ENCODE measurements around the gene HMSD. TPM values are rescaled to one million over a fixed set of nuclear protein-coding genes. Genes with fewer than 3 reads are reported as not detected.
"Not testable (repeated sequence)": the region's sequence is repeated elsewhere in the genome, so short reads cannot be mapped to it uniquely, and the experiment has no call there.

Gene HMSD
- total RNA-seq, 4 donors from 2014 or later: not detected

GRCh38 chr18:63908858-63909257, 40.2 kb upstream of the HMSD start:
- H3K4me3 ChIP-seq: no peak overlapping the region
- TF ChIP-seq CTCF (IDR thresholded peaks at IDR 0.05) (no peak), POLR2A (IDR thresholded peaks at IDR 0.05) (no peak)
- no peak overlapping the region for H3K27ac ChIP-seq
- H3K36me3 ChIP-seq: no peaks in the 10 kb centered on the region
- H3K9me3 ChIP-seq: no peaks in the 10 kb centered on the region
- no peaks in the 10 kb centered on the region for H3K4me1 ChIP-seq
- H3K27me3 ChIP-seq: no peaks in the 10 kb centered on the region
- no peak for DNase-seq

- Histone ChIP-seq H3K4me1 (no peaks in the 10 kb centered on the region), H3K36me3 (no peaks in the 10 kb centered on the region), H3K9me3 (no peaks in the 10 kb centered on the region), H3K27ac (no peak overlapping the region), H3K4me3 (no peak overlapping the region), H3K27me3 (no peaks in the 10 kb centered on the region)
- TF ChIP-seq POLR2A (IDR thresholded peaks at IDR 0.05) (no peak), CTCF (IDR thresholded peaks at IDR 0.05) (no peak)
- DNase-seq: no peak
These were observed 39.2 kb upstream of the HMSD start for GRCh38 chr18:63909870-63910269.

GRCh38 chr18:63917817-63918216, 31.3 kb upstream of the HMSD start:
- no peak overlapping the region for H3K4me3 ChIP-seq
- H3K36me3 ChIP-seq: no peaks in the 10 kb centered on the region
- H3K27ac ChIP-seq: no peak overlapping the region
- H3K4me1 ChIP-seq: no peaks in the 10 kb centered on the region
- TF ChIP-seq POLR2A (IDR thresholded peaks at IDR 0.05): no peak
- DNase-seq: no peak
- H3K9me3 ChIP-seq: no peaks in the 10 kb centered on the region
- no peaks in the 10 kb centered on the region for H3K27me3 ChIP-seq

- Histone ChIP-seq H3K27me3 (no peaks in the 10 kb centered on the region), H3K27ac (no peak overlapping the region), H3K4me3 (no peak overlapping the region), H3K9me3 (no peaks in the 10 kb centered on the region), H3K36me3 (no peaks in the 10 kb centered on the region), H3K4me1 (no peaks in the 10 kb centered on the region)
- TF ChIP-seq POLR2A (IDR thresholded peaks at IDR 0.05) (no peak), CTCF (IDR thresholded peaks at IDR 0.05) (no peak)
- DNase-seq: no peak
These were observed 27.1 kb upstream of the HMSD start for GRCh38 chr18:63922049-63922448.

- Histone ChIP-seq H3K27me3 (no peaks in the 10 kb centered on the region), H3K4me3 (no peak overlapping the region), H3K4me1 (no peaks in the 10 kb centered on the region), H3K9me3 (no peaks in the 10 kb centered on the region), H3K36me3 (no peaks in the 10 kb centered on the region), H3K27ac (no peak overlapping the region)
- no peak for DNase-seq
- no peak for TF ChIP-seq CTCF (IDR thresholded peaks at IDR 0.05)
- no peak for TF ChIP-seq POLR2A (IDR thresholded peaks at IDR 0.05)
These were observed 24.6 kb upstream of the HMSD start for GRCh38 chr18:63924551-63924950.

- no peak overlapping the region for H3K27ac ChIP-seq
- H3K27me3 ChIP-seq: no peaks in the 10 kb centered on the region
- no peaks in the 10 kb centered on the region for H3K36me3 ChIP-seq
- H3K4me1 ChIP-seq: no peaks in the 10 kb centered on the region
- TF ChIP-seq CTCF (IDR thresholded peaks at IDR 0.05) (no peak), POLR2A (IDR thresholded peaks at IDR 0.05) (no peak)
- H3K9me3 ChIP-seq: no peaks in the 10 kb centered on the region
- no peak overlapping the region for H3K4me3 ChIP-seq
- no peak for DNase-seq
These were observed 20.8 kb upstream of the HMSD start for GRCh38 chr18:63928331-63928730.

- not testable (repeated sequence) for H3K27ac ChIP-seq, H3K36me3 ChIP-seq, DNase-seq, H3K4me1 ChIP-seq, H3K4me3 ChIP-seq, H3K9me3 ChIP-seq, H3K27me3 ChIP-seq
These were observed 19.7 kb upstream of the HMSD start for GRCh38 chr18:63929369-63929768.
